Activated CD8-positive, alpha-beta memory T cell treated with anti-CD3 and anti-CD28 coated beads, Interleukin-2, amount 50 U/mL, for 4 hours (primary cell): Measurements from ENCODE around the gene TKTL2.
"Not testable (repeated sequence)": the region's sequence is repeated elsewhere in the genome, so short reads cannot be mapped to it uniquely, and the experiment has no call there.

Experiments
- DNase-seq: peaks from one replicate; pipeline ENCODE4 v3.0.0-alpha.2; 2020

The TKTL2 gene

GRCh38 chr4:163447023-163447422 lies 26.5 kb downstream of the TKTL2 start:
- not testable (repeated sequence) for DNase-seq

- DNase-seq: no peak
Observed at GRCh38 chr4:163440040-163440439, 33.5 kb downstream of the TKTL2 start.
